Endothelial cell of umbilical vein (primary cell): Measurements from ENCODE around the gene KRTAP2-1.

ENCODE experiments used
- CTCF ChIP-seq, 2 donors: IDR thresholded peaks; 1 replicate in 1 of 2; 2 replicates in 1 of 2; pipeline ENCODE4 v1.5.1; 2011; ENCODE audit warnings: low read length in 2 of 2, mild to moderate bottlenecking in 2 of 2, moderate library complexity in 2 of 2, control low read depth in 1 of 2, inconsistent platforms in 1 of 2, low read depth in 1 of 2; ENCODE audit not compliant: insufficient read depth in 1 of 2; ENCODE audit errors: extremely low read depth in 1 of 2
- EZH2 ChIP-seq: IDR thresholded peaks from 2 replicates; pipeline ENCODE4 v1.6.1; 2012; ENCODE audit warnings: borderline replicate concordance, low read depth, mild to moderate bottlenecking, moderate library complexity, low read length, inconsistent platforms; ENCODE audit not compliant: severe bottlenecking
- FOS ChIP-seq: IDR thresholded peaks from 2 replicates; pipeline ENCODE4 v1.6.1; 2011; ENCODE audit warnings: mild to moderate bottlenecking, low read length, moderate library complexity, borderline replicate concordance; ENCODE audit not compliant: insufficient read depth
- GATA2 ChIP-seq: IDR thresholded peaks from 2 replicates; pipeline ENCODE4 v1.7.0; 2011; ENCODE audit warnings: low read depth, mild to moderate bottlenecking, moderate library complexity, mixed read lengths, low read length; ENCODE audit not compliant: insufficient read length, insufficient read depth
- MAX ChIP-seq: IDR thresholded peaks from 2 replicates; pipeline ENCODE4 v1.6.1; 2011; ENCODE audit not compliant: insufficient read depth, insufficient read length
- MYC ChIP-seq: IDR thresholded peaks from one replicate; pipeline ENCODE4 v1.6.1; 2011; ENCODE audit warnings: mild to moderate bottlenecking, low read depth, low read length
- POLR2A ChIP-seq: IDR thresholded peaks from 2 replicates; pipeline ENCODE4 v1.6.1; 2012; ENCODE audit warnings: low read depth, mild to moderate bottlenecking, control low read depth, low read length
- POLR2AphosphoS5 ChIP-seq: IDR thresholded peaks from 2 replicates; pipeline ENCODE4 v1.6.1; 2012; ENCODE audit warnings: low read depth, mild to moderate bottlenecking, control low read depth, low read length, moderate library complexity; ENCODE audit not compliant: insufficient read depth

GRCh38 chr17:41015454-41015853 is 31.7 kb downstream of the KRTAP2-1 start:
- no peak for TF ChIP-seq CTCF (IDR thresholded peaks at IDR 0.05; ENCODE audit: extremely low read depth in 1 of 2, insufficient read depth in 1 of 2, low read depth in 1 of 2, low read length in 2 of 2)
- TF ChIP-seq MAX = no peak
- no peak for TF ChIP-seq POLR2A
- no peak for TF ChIP-seq POLR2AphosphoS5
- TF ChIP-seq EZH2 = no peak
- no peak for TF ChIP-seq FOS
- no peak for TF ChIP-seq GATA2
- TF ChIP-seq MYC = no peak
